HG03108 (cell line): Measurements from ENCODE around the gene NCL.
"Not testable (repeated sequence)": the region's sequence is repeated elsewhere in the genome, so short reads cannot be mapped to it uniquely, and the experiment has no call there.

Experiments
- ATAC-seq: cut with Tn5 transposase; IDR thresholded peaks from one replicate; pipeline ENCODE4 v1.9.1; 2021; ENCODE audit warnings: moderate library complexity; ENCODE audit not compliant: unreplicated experiment

NCL gene

DNA sequence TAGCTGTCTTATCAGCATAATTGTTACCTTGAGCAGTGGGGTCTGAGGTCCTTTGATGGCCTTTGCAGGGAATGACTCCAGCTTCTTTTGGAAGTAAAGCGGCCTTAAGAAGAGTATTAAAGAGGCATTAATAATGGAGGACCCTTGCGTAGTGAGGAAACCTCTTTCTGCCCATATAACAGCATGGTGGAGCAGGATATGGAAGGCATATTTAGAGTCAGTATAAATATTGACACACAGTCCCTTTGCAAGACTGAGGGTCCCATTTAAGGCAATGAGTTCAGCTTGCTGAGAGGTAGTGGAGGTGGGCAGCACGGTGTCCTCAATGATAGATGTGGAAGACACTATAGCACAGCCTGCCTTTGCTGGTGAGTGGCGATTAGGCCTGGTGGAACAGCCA, 32.7 kb downstream of the NCL start:
- no peak for ATAC-seq

DNA sequence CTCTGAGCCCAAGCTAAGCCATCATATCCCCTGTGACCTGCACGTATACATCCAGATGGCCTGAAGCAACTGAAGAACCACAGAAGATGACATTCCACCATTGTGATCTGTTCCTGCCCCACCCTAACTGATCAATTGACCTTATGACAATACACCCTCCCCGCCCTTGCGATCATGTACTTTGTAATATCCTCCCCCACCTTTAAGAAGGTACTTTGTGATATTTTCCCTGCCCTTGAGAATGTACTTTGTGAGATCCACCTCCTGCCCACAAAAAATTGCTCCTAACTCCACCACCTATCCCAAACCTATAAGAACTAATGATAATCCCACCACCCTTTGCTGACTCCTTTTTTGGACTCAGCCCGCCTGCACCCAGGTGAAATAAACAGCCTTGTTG, 33.8 kb downstream of the NCL start:
- not testable (repeated sequence) for ATAC-seq

DNA sequence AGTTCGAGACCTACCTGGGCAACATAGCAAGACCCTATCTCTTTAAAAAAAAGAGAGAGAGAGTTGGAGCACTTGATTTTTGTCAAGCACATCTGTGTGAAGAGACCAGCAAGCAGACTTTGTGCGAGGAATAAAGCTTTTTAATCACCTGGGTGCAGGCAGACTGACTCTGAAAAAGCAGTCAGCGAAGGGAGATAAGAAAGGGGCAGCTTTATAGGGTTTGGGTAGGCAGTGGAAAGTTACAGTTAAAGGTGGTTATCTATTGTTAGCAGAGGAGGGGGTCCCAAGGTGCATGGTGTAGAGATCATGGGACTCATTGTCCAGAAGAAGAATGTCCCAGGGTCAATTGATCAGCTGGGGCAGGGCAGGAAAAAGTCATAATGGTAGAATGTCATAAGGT, 34.4 kb downstream of the NCL start:
- no peak for ATAC-seq

DNA sequence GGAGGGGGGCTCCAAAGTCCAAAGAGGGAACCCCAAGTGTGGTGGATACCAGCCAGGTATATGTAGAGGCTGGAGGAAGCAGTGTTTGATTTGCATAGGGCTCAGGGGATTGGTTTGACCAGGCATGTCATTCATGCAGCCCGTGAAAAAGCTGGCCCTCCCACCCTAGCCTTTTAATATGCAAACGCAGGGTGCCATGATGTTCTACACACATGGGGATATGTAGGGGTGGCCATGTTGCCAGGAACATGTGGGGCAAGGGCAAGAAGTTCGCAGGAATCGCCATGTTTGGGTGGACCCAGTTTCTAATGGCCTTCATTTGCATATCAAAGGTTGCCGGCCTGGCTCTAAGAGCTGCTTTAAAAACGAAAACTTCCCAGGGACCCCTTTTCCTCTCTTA, 35.1 kb downstream of the NCL start:
- no peak for ATAC-seq

DNA sequence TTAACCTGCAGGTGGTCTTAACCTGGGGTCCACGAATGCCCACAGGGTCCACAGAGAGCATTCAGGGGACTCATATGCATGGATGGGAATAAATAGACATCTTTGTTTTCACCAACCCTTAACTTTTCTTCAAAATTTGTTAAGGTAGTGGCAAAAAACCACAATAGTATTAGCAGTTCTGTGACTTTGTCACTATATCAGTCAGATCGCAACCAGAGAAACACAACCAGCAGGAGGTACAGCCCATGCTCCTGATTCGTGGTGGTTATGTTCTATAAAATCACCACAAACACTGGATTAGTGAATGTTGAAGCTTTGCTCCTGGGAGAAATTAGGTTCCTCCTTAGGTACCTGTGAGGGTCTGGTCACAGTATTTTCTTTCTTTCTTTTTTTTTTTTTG, 37.2 kb downstream of the NCL start:
- no peak for ATAC-seq

DNA sequence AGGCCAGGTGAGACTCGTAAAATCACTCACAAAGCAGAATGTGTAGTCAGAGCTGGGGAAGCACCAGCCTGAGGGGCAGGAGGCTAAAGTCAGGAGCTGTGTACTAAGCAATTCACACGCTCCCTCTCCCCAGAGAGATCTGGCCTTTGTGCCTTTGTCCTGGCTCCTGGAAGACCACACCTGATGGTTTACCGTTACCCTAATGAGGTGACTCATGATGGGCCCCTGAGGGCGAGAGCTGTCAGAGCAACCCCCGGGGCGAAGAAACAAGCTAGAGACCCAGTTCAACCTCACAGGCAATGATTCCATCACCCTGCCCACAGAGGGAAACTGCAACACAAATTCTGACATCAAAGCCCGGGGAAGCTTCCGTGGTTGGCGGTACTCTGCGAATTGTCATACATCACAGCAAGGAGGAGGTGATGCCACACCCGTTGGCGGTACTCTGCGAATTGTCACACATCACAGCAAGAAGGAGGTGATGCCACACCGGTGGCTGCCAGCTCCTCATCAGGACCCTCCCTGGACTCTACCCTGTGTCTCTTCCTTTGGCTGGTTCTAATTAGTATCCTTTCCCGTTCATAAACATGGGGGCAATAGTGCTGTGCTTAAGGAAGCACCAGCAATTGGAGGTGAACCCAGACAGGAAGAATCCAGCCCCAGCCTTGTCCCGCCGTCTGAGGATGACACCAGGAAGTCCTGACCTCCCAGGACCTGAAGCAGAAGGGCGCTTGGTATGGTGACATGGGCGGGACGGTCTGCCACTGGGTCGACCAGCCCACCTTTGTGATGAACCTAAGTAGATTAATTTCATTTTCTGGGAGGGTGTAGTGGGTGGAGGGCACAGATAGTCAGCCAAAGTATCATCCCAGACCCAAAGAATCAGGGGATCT, 38.2 kb downstream of the NCL start:
- no peak for ATAC-seq

DNA sequence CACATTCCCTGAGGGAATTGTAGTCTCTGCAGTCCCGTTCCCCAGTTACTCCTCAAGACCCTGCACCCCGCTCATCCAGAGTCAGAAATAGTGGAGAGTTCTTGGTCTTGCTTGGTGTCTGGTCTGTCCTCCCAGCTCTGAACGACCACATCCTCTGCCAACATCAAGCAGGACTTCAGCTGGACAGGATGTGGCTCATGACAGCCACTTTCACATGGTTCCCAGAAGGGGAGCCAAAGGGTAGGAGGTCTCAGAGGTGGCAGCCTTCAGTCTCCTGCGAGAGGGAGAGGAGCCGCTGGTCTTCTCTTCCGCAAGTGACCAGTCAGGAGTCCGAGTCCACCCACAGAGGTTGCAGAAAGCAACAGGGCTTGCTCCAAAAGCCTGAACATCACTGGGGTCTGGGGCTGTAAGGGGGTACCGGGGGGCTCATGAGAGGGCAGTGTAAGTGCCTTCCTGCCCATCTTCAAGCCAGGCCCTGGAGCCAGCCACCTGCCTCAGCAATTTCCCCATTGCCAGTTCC, 38.9 kb downstream of the NCL start:
- no peak for ATAC-seq

DNA sequence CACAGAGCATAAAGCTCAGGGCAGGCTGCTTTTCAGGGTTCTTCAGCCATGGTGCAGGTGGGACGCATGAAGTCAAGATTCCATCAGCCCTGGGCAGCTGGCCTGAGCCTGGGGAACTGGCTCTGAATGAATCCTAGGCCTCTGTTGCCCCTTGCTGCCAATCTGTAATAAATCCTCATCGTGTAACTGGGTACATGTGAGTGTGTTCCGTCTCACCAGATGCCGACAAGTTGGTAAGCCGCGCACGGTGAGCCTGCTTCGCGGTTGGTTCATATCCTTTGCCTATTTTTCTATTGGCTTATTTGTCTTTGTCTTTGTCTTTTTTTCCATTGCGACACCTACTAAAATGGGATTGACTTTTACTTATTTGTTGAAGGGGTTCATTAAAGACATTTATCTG, 41.1 kb downstream of the NCL start:
- ATAC-seq: no peak

DNA sequence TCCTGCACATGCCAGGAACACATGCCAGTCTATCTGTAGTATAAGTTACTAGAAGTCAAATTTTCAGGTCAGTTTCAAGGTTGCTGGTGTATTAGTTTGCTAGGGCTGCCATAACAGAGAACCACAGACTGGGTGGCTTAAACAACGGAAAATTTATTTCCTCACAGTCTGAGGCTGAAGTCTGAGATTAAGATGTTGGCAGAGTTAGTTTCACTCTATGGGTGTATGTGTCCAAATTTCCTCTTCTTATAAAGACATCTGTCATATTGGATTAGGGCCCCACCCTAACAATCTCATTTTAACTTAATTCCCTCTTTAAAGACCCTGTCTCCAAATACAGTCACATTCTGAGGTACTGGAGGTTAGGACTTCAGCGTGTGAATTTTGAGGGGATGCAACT, 42.2 kb downstream of the NCL start:
- ATAC-seq: no peak

DNA sequence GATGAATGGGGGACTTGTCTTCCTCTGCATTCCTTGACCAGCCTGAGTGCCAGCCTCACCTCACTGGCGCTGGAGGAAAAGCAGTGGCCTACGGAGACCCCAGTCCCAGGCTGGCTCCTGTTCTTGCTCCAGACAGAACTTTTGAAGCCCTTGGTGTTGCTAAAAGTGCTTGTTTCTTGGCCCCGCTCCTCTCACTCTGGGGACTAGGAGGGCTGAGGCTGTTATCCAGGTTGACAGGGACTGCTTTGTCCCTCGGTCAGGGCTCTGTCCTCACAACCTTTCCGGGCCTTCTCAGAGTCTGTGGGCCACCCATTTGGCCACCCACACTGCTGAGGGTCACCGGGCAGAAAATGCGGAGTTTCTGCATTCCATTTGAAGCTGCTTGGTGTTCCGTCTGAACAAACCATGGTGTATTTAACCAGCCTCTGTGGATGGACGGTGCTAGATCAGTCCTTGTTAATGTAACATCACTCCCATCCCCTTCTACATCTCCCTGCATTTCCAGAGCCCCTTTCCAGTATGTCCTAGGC, 43.2 kb downstream of the NCL start:
- ATAC-seq: no peak

DNA sequence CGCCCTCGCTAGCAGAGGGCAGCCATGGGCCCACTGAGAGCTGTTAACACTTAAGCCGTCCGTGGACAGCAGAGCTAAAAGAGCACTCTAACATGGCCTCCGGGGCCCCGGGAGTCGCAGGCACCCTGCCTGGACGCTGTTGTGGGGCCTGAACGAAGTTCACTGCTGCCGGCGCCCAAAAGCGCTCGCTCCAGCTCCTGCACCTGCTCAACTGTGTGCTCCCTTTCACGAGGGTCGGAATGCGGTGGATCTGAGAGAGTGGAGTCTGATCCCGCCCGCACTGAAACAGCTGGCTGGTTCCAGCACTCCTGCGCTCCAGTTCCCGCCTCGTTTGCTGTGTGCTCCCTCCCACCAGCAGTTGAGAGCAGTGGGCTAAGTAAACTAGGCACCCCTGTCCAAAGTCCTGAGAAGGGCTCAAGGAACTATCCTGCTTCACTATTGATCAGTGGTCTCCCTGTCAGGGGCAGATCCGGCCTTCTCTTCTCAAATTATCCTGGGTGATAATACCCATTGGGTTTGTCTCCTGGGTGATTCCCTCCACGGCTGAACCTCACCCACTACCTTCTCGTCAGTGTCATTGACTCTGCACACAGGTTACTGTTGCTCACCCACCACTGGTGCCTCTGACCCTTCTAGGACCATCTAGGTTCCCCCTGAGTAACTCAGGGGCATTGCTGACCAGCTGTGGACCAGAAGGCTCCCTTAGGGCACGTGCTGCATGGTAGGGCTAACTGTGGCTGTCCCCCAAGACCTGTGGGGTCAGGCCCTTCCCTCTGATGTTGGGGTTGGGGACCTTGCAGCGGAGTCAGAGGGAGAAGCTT, 45.3 kb downstream of the NCL start:
- ATAC-seq: no peak

DNA sequence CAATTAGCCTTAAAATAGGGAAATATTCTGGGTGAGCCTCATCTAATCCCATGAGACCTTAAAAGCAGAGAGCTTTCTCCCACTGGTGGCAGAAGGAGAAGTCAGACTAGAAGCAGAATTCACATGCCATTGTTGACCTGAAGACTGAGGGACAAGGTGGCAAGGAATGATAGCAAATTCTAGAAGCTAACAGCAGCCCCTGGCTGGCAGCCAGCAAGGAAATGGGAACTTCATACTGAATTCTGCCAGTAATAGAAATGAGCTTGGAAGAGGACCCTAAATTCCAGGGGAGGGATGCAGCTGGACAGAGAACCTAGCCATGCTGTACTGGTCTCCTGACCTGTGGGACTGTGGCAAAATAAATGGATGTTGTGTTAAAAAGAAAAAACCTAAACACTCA, 49.3 kb downstream of the NCL start:
- no peak for ATAC-seq

DNA sequence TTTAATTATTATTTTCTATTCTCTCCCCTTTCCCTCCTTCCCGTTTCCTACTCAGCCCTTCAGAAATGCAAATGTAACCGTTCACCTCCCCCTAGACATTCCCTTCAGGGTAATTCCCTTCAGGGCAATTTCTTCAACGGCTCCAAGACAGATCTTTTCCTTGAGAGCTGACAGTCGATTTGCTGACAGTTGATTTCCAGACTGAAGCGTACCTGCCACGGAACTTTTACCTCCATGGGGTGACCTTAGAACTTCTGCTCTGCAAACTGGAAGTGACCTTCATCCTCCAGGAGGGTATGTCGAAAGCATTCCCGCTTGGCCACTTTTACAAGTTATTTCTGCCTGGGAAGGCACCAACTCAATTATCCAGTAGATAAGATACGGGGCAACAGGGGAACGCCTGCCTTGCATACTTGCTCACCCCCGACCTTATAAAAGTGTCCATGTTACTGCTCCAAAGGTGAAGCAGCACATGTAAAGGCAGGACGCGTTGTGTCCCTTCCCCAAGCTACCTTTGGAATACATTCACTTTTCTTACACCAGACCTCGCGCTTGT, 50.3 kb downstream of the NCL start:
- ATAC-seq: no peak

DNA sequence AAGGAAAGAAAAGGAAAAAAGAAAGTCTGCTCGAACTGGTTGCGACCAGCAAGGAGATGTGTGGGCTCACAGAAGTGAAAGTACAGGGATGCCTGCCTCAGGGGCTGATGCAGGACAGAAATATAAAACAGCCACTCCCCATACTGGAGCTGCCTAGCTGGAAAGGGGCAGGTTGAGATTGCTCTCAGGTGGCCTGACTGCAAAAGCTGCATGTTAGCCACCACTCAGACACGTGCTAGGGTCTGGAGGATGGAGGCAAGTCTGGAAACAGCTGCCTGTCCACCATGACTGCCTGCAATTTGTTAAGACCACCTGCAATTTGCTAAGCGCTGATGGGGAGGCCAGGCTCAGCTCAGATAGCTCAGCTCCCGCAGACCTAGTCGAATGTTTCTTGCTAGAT, 50.8 kb downstream of the NCL start:
- ATAC-seq: no peak

DNA sequence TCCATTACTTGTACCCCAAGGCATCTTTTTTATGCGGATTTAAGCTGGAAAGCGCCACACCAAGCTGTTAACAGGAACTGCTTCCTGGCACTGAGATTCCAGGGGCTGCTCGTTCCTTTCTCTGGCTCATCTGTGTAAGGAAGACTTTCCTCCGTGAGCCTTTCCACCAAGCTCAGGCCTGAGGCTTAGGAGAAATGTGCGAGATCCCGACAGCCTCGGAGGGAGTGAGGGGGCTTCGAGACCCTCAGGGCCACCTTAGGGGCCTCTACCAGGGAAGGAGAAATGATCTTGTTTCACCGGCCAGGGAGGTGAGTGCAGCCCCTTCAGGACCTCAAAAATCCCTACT, 51.7 kb downstream of the NCL start:
- ATAC-seq: no peak

DNA sequence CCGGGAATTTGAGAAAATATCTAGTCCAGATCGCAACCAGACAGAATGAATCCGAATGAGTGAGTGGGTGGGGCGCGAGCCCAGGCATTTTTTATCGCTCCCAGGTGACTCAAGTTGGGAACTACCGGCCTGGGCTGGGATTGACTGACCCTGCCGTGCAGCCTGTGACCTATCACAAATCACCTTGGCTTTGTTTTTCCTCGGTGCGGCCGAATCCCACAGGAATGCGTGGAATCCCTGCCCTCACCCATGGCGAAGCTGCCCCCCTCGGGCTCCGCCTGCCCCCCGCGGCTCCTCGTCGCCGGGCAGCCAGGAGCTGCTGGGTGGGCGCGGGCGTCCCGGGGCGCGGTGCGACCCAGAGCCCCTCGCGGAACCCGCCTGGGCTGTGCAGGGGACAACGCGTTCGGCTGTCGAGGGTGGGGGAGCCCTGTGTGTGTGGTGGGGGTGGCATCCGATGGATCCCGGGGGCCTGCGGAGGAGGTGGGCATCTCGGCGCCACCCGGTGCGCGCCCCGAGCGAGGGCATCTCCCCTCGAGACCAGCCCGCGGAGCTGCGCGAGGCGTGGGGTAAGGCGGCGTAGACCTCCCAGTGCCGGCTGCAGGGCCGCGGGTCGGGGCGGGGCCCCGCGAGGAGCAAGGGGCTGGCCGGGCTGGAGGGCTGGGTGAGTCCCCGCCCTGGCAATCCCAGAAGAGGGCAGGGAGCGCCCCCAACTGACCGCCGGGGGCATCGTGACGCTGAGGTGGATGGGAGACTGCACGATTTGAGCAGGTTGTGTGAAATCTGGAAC, 52.3 kb downstream of the NCL start:
- ATAC-seq: peak; percentile 96

DNA sequence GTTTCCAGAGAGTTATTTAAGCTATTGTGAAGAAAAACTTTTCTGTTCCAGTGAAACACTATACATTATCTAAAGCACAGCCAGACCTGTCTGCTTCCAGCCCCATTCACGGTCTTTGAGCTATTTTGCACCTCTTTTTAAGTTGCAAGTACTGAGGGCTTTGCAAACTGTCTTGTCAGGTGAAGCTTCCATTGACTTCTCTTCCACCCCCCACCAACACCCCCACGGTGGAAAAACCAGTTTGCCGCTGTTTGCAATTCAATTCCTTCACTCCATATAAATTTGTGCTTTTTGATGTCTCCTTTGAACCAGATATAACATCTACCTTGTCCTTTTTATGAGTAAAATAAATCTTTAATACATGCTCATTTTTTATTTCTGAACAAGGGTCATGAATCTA, 53.0 kb downstream of the NCL start:
- no peak for ATAC-seq

DNA sequence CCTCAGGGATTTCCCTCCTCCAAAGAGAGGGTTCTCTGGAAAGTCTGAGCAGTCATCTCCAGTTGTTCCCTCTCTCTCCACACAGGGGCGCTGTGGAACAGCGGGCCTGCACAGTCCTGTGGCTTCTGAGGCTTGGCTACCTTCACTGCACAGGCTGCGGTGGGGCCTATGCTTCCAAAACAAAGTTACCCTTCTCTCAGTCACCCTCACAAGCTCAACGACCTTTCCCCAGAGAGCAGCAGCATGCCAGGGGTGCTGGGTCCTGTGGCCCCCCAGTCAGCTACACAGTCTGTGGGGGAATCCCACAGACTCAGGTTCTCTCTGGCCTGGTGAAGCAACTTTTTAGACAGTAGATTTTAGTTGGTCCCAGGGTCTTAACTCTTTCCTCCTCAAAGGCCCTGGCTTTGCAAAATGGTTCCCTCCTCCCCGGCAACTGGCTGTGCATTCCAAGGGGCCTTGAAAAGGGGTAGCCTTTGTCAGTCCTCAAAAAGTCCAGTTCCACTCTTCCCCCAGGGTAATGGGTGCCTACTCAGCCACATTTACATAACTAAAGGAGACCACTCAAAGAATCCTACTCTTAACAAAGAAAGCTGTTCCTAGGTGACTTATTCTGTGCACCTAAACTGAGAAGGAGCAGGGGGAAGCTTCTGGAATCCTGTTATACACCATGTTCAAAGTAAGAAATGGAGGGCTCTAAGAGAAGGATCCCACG, 53.8 kb downstream of the NCL start:
- no peak for ATAC-seq

DNA sequence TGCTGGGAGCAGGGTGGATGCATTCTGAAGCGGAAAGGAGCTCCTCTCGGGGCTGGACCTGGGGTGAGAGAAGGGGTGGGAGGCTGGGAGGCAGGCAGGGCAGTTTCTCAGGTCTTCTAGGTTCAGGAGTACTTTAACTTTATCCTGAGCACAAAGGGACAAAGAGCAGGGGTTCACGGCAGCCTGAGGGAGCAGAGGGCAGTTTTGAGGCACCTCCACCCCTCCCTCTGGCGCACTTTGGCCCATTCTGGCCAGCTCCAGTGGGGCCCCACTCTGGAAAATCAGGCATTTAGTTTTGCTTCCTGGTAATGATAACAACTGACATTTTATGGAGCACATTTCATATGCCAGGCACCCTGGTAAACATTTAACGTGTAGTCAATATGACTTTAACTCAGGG, 54.5 kb downstream of the NCL start:
- ATAC-seq: no peak

DNA sequence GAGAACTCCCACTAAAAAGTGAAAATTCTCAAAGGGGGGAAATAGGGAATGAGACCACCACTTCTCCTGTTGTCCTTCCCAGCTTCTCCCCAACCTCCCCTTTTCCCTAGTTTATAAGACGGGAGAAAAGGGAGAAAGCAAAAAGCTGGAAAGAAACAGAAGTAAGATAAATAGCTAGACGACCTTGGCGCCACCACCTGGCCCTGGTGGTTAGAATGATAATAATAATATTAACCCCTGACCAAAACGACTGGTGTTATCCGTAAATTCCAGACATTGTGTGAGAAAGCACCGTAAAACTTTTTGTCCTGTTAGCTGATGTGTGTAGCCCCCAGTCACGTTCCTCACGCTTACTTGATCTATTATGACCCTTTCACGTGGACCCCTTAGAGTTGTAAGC, 56.0 kb downstream of the NCL start:
- ATAC-seq: not testable (repeated sequence)
